Endothelial cell of umbilical vein (primary cell): Measurements from ENCODE around the gene GXYLT2. TPM values are rescaled to one million over a fixed set of nuclear protein-coding genes. Genes with fewer than 3 reads are reported as not detected.

Experiments
- BruUV-seq: library from RNA; stranded (reverse); fragments of 400-500 nt; replicated peaks from 2 replicates; lab custom pipeline; 2021; lab: Mats Ljungman, UMichigan
- CTCF ChIA-PET: fragments of 300-600, 350-600 bp; sonication (Branson Sonifier 250); formaldehyde crosslinking; loops from one replicate; lab custom pipeline; 2021; ENCODE audit warnings: antibody characterized with exemption, inconsistent platforms; lab: Charles Lee
- POLR2A ChIA-PET: fragments of 300-600, 350-600 bp; sonication (Branson Sonifier 250); formaldehyde crosslinking; loops from one replicate; lab custom pipeline; 2021; ENCODE audit warnings: antibody characterized with exemption, inconsistent platforms; lab: Charles Lee
- DNase-seq: peaks from one replicate; pipeline ENCODE4 v3.0.0-alpha.2; 2011; ENCODE audit warnings: low read depth, low spot score
- FAIRE-seq: peaks from 2 replicates; lab custom pipeline; 2011; peaks lifted over from hg19 to GRCh38; lab: Jason Lieb, UNC
- H2AFZ ChIP-seq: 2 replicates; pipeline ENCODE4 v1.6.0; 2012; ENCODE audit warnings: low read depth, low read length, control low read depth, inconsistent platforms
- H3K27ac ChIP-seq: 2 replicates; pipeline ENCODE4 v1.5.1; 2011; ENCODE audit warnings: low read depth, mild to moderate bottlenecking, control low read depth, low read length, moderate library complexity; ENCODE audit not compliant: insufficient read depth
- H3K27me3 ChIP-seq, 2 experiments: 2 replicates each; pipeline versions ENCODE4 v1.6.0 to v1.6.1; 2011; ENCODE audit warnings: low read length in 2 of 2, mixed read lengths in 1 of 2; ENCODE audit not compliant: control insufficient read depth in 2 of 2, insufficient read depth in 2 of 2
- H3K36me3 ChIP-seq, 2 experiments: 2 replicates in 1 of 2; 3 replicates in 1 of 2; pipeline ENCODE4 v1.5.1; 2011; ENCODE audit warnings: low read length in 2 of 2, mild to moderate bottlenecking in 1 of 2, moderate library complexity in 1 of 2; ENCODE audit not compliant: control insufficient read depth in 2 of 2, insufficient read depth in 2 of 2; ENCODE audit errors: extremely low read depth in 1 of 2
- H3K4me1 ChIP-seq: 3 replicates; pipeline ENCODE4 v1.5.1; 2011; ENCODE audit warnings: mild to moderate bottlenecking, low read length; ENCODE audit not compliant: control insufficient read depth, insufficient read depth; ENCODE audit errors: extremely low read depth
- H3K4me2 ChIP-seq: 2 replicates; pipeline ENCODE4 v1.6.1; 2011; ENCODE audit warnings: low read length, control low read depth, mixed read lengths; ENCODE audit not compliant: insufficient read depth
- H3K4me3 ChIP-seq, 3 experiments: fragments of 200-600 bp in 1 of 3; sonication (generic), shearing (Covaris generic) in 1 of 3; replicated peaks in 1 of 3; 2 replicates each; pipeline ENCODE4 v1.5.1; 2011 to 2016; ENCODE audit warnings: control low read depth in 3 of 3, low read length in 3 of 3, mild to moderate bottlenecking in 2 of 3, inconsistent platforms in 1 of 3, low read depth in 1 of 3, moderate library complexity in 1 of 3; ENCODE audit not compliant: insufficient read depth in 1 of 3
- H3K79me2 ChIP-seq: 2 replicates; pipeline ENCODE4 v1.6.0; 2012; ENCODE audit warnings: low read length, inconsistent platforms; ENCODE audit not compliant: control insufficient read depth, insufficient read depth
- H3K9ac ChIP-seq: replicated peaks from 2 replicates; pipeline ENCODE3; 2011; ENCODE audit warnings: low read length, control low read depth; ENCODE audit not compliant: insufficient read depth; ENCODE audit errors: extremely low read depth
- H3K9me1 ChIP-seq: replicated peaks from 3 replicates; pipeline ENCODE4 v1.6.0; 2011; ENCODE audit warnings: mild to moderate bottlenecking, low read length; ENCODE audit not compliant: control insufficient read depth, insufficient read depth; ENCODE audit errors: extremely low read depth
- H3K9me3 ChIP-seq: replicated peaks from 2 replicates; pipeline ENCODE4 v1.5.1; 2012; ENCODE audit warnings: low read length, inconsistent platforms; ENCODE audit not compliant: control insufficient read depth, insufficient read depth
- H4K20me1 ChIP-seq: replicated peaks from 2 replicates; pipeline ENCODE3; 2011; ENCODE audit warnings: mild to moderate bottlenecking, low read length; ENCODE audit not compliant: control insufficient read depth, insufficient read depth; ENCODE audit errors: extremely low read depth
- EZH2 ChIP-seq: IDR thresholded peaks from 2 replicates; pipeline ENCODE4 v1.6.1; 2012; ENCODE audit warnings: borderline replicate concordance, low read depth, mild to moderate bottlenecking, moderate library complexity, low read length, inconsistent platforms; ENCODE audit not compliant: severe bottlenecking
- FOS ChIP-seq: IDR thresholded peaks from 2 replicates; pipeline ENCODE4 v1.6.1; 2011; ENCODE audit warnings: mild to moderate bottlenecking, low read length, moderate library complexity, borderline replicate concordance; ENCODE audit not compliant: insufficient read depth
- GATA2 ChIP-seq: IDR thresholded peaks from 2 replicates; pipeline ENCODE4 v1.7.0; 2011; ENCODE audit warnings: low read depth, mild to moderate bottlenecking, moderate library complexity, mixed read lengths, low read length; ENCODE audit not compliant: insufficient read length, insufficient read depth
- JUN ChIP-seq: IDR thresholded peaks from 2 replicates; pipeline ENCODE4 v1.6.1; 2011; ENCODE audit warnings: borderline replicate concordance, low read depth; ENCODE audit not compliant: insufficient read length, insufficient read depth
- MYC ChIP-seq: IDR thresholded peaks from one replicate; pipeline ENCODE4 v1.6.1; 2011; ENCODE audit warnings: mild to moderate bottlenecking, low read depth, low read length
- POLR2A ChIP-seq: IDR thresholded peaks from 2 replicates; pipeline ENCODE4 v1.6.1; 2012; ENCODE audit warnings: low read depth, mild to moderate bottlenecking, control low read depth, low read length
- POLR2AphosphoS5 ChIP-seq: IDR thresholded peaks from 2 replicates; pipeline ENCODE4 v1.6.1; 2012; ENCODE audit warnings: low read depth, mild to moderate bottlenecking, control low read depth, low read length, moderate library complexity; ENCODE audit not compliant: insufficient read depth
- dilution Hi-C: fragments of 300-500 bp; cut with MboI; formaldehyde crosslinking; loops from one replicate; pipeline ENCODE4 v1.15.0; 2019; ENCODE audit warnings: low sequenced_read_pairs; ENCODE audit not compliant: extremely low pct_ligation_motif_present
- intact Hi-C: fragments of 100-400 bp; cut with micrococcal nuclease; formaldehyde crosslinking; loops from one replicate; pipeline ENCODE4 v1.10.0; 2022
- polyA plus RNA-seq, 4 experiments: library from polyadenylated mRNA; depleted of rRNA in 3 of 4; stranded (reverse) in 3 of 4; unstranded in 1 of 4; fragments of >200 nt; gene quantifications; 2 replicates each; pipeline versions ENCODE4 v1.2.1 to v1.2.3, GENCODE V29; 2011 to 2012; ENCODE audit warnings: missing spikeins in 1 of 4
- total RNA-seq: library from RNA; stranded (reverse); gene quantifications from 2 replicates; pipeline ENCODE4 v1.2.3, GENCODE V29; 2021
- TF ChIP-seq, protein P1 (sequence below), 2 donors: IDR thresholded peaks; 1 replicate in 1 of 2; 2 replicates in 1 of 2; pipeline ENCODE4 v1.5.1; 2011; ENCODE audit warnings: low read length in 2 of 2, mild to moderate bottlenecking in 2 of 2, moderate library complexity in 2 of 2, control low read depth in 1 of 2, inconsistent platforms in 1 of 2, low read depth in 1 of 2; ENCODE audit not compliant: insufficient read depth in 1 of 2; ENCODE audit errors: extremely low read depth in 1 of 2
- TF ChIP-seq, protein P2 (sequence below): IDR thresholded peaks from 2 replicates; pipeline ENCODE4 v1.6.1; 2011; ENCODE audit not compliant: insufficient read depth, insufficient read length

GXYLT2 gene
- total and polyA plus RNA-seq, 2 donors (not counting 3 experiments of a cell fraction or from before 2014, with no cell fraction given), result 0.07 to 0.24 TPM

DNA sequence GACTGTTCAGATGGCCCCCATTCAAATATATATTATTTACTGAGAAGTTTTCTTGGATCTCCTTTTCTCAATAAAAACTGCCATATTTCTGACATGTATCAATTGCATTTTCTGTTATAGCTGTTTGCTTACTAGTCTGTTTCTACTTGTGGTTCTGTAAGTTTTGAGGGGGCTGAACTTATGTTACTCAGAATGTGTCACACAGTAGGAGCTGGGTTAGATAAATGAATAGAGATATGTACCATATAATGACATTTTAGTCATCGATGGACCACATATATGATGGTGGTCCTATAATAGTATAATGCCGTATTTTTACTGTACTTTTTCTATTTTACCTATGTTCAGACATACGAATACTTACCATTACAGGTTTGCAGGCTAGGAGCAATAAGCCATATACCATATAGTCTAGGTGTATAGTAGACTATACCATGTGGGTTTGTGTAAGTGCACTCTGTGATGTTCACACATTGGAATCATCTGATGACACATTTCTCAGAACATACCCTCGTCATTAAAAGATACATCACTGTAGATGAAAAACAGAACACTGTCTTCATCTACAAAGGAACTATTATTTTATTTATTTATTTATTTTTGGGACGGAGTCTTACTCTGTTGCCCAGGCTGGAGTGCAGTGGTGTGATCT is 131.1 kb downstream of the GXYLT2 start:
- dilution Hi-C loops, result no loop called here

More for the DNA sequence above, 131.1 kb downstream of the GXYLT2 start:
- Histone ChIP-seq H3K27me3 (no peaks in the 10 kb centered on the region), H3K9me1 (no peaks in the 10 kb centered on the region), H3K4me2 (no peak overlapping the region), H2AFZ (no peak overlapping the region), H3K27ac (no peak overlapping the region), H3K4me1 (no peaks in the 10 kb centered on the region), H3K4me3 (no peak overlapping the region), H4K20me1 (peaks cover 31% of the 10 kb centered on the region), H3K36me3 (no peaks in the 10 kb centered on the region), H3K9ac (no peak overlapping the region), H3K79me2 (peaks cover 99% of the 10 kb centered on the region), H3K9me3 (no peaks in the 10 kb centered on the region)
- no TSS peak for BruUV-seq
- FAIRE-seq (no peak), DNase-seq (no peak)
- intact Hi-C loops, result loop anchor here (2.0 kb wide), 1 partner anchor 20 kb away; no protein-coding TSS in a partner anchor
- TF ChIP-seq, protein P1, sequence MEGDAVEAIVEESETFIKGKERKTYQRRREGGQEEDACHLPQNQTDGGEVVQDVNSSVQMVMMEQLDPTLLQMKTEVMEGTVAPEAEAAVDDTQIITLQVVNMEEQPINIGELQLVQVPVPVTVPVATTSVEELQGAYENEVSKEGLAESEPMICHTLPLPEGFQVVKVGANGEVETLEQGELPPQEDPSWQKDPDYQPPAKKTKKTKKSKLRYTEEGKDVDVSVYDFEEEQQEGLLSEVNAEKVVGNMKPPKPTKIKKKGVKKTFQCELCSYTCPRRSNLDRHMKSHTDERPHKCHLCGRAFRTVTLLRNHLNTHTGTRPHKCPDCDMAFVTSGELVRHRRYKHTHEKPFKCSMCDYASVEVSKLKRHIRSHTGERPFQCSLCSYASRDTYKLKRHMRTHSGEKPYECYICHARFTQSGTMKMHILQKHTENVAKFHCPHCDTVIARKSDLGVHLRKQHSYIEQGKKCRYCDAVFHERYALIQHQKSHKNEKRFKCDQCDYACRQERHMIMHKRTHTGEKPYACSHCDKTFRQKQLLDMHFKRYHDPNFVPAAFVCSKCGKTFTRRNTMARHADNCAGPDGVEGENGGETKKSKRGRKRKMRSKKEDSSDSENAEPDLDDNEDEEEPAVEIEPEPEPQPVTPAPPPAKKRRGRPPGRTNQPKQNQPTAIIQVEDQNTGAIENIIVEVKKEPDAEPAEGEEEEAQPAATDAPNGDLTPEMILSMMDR (IDR thresholded peaks at IDR 0.05; ENCODE audit: extremely low read depth in 1 of 2, insufficient read depth in 1 of 2, low read depth in 1 of 2, low read length in 2 of 2), result no peak
- TF ChIP-seq GATA2 (no peak), JUN (no peak), MYC (no peak), FOS (no peak), POLR2AphosphoS5 (no peak), EZH2 (no peak), POLR2A (no peak)
- TF ChIP-seq, protein P2, sequence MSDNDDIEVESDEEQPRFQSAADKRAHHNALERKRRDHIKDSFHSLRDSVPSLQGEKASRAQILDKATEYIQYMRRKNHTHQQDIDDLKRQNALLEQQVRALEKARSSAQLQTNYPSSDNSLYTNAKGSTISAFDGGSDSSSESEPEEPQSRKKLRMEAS, result no peak
- ChIA-PET POLR2A (no interaction called here), CTCF (interaction anchor here (1.4 kb wide), 1 partner anchor 10 kb away, joined by 3 read pairs; no protein-coding TSS in a partner anchor)
